ENCODE results near the gene SULT1C3. TPM values are rescaled to one million over a fixed set of nuclear protein-coding genes. Genes with fewer than 3 reads are reported as not detected.

SULT1C3 gene
- total RNA-seq, 1 experiment from 2014 or later: not detected

DNA sequence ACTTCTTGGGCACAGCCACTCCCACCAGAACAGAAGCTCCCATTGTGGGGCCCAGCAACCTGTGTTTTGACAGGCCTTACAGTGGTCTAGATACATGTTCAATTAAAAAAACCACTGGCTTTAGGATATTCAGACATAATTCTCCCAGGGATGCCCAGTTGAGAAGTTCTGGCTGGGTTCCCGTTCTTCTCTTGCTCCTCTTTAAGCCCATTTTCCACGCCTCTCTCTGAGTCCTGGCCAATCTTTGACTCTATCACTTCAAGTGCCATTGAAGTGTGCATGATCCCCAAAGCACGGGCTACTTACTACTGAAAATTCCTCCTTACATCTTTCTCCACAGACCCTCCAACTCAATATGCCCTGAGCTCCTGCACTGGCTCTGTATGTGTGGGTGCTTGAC is 17.5 kb upstream of the SULT1C3 start:
- Histone ChIP-seq H3K4me1 (no peaks in the 10 kb centered on the region), H3K27me3 (replicated peaks; ENCODE audit: control insufficient read depth, insufficient read depth, low read length) (no peaks in the 10 kb centered on the region), H3K36me3 (ENCODE audit: control insufficient read depth, insufficient read depth, low read length) (peaks cover 4% of the 10 kb centered on the region), H3K9me3 (0 out of 2 replicates have a peak, but pooled peaks cover 14% of the 10 kb centered on the region), H3K4me3 (ENCODE audit: low read depth, low read length) (no peak overlapping the region)
- Mint-ChIP-seq H3K9me3 (ENCODE audit: unreplicated experiment) (peaks cover 37% of the 10 kb centered on the region), H3K36me3 (ENCODE audit: insufficient read depth, unreplicated experiment) (peaks cover 8% of the 10 kb centered on the region), H3K27ac (ENCODE audit: unreplicated experiment) (no peak overlapping the region), H3K4me1 (ENCODE audit: low read depth, unreplicated experiment) (no peaks in the 10 kb centered on the region), H3K4me3 (ENCODE audit: unreplicated experiment) (no peak overlapping the region), H3K27me3 (ENCODE audit: insufficient read depth, unreplicated experiment) (no peaks in the 10 kb centered on the region)
- TF ChIP-seq, protein P1, sequence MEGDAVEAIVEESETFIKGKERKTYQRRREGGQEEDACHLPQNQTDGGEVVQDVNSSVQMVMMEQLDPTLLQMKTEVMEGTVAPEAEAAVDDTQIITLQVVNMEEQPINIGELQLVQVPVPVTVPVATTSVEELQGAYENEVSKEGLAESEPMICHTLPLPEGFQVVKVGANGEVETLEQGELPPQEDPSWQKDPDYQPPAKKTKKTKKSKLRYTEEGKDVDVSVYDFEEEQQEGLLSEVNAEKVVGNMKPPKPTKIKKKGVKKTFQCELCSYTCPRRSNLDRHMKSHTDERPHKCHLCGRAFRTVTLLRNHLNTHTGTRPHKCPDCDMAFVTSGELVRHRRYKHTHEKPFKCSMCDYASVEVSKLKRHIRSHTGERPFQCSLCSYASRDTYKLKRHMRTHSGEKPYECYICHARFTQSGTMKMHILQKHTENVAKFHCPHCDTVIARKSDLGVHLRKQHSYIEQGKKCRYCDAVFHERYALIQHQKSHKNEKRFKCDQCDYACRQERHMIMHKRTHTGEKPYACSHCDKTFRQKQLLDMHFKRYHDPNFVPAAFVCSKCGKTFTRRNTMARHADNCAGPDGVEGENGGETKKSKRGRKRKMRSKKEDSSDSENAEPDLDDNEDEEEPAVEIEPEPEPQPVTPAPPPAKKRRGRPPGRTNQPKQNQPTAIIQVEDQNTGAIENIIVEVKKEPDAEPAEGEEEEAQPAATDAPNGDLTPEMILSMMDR (IDR thresholded peaks at IDR 0.05; ENCODE audit: insufficient read depth in 1 of 2, low read depth in 1 of 2, low read length in 1 of 2, severe bottlenecking in 1 of 2, unreplicated experiment in 1 of 2): no peak
- BruUV-seq (replicated peaks): no TSS peak
- intact Hi-C loops (cut with micrococcal nuclease; ENCODE audit: unreplicated experiment): no loop called here
- no peak for DNase-seq
- POLR2A ChIA-PET: no interaction called here
- CTCF ChIA-PET: no interaction called here

DNA sequence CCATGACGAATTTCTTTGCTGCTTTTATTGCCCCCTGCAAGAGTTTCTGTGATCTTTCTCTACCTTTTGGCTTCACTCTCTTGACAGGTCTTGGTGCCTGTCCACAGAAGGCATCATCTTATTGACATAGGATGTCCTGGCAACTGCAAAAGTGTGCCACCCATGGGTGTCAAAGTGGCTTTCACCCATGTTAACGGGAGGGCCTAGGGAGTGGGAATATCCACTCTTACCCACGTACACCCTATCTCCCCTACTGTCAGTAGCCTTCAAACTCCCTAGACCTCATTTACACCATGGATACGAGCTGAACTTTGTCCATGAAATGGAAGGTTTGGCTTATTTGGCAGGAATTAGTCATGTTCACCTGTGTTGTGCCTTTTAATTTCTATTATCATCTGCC is 16.2 kb upstream of the SULT1C3 start:
- Mint-ChIP-seq H3K27me3 (ENCODE audit: insufficient read depth, unreplicated experiment) (no peaks in the 10 kb centered on the region), H3K27ac (ENCODE audit: unreplicated experiment) (no peak overlapping the region), H3K36me3 (ENCODE audit: insufficient read depth, unreplicated experiment) (peaks cover 8% of the 10 kb centered on the region), H3K9me3 (ENCODE audit: unreplicated experiment) (peaks cover 37% of the 10 kb centered on the region), H3K4me1 (ENCODE audit: low read depth, unreplicated experiment) (no peaks in the 10 kb centered on the region), H3K4me3 (ENCODE audit: unreplicated experiment) (no peak overlapping the region)
- no TSS peak for BruUV-seq (replicated peaks)
- TF ChIP-seq, protein P1 (IDR thresholded peaks at IDR 0.05; ENCODE audit: insufficient read depth in 1 of 2, low read depth in 1 of 2, low read length in 1 of 2, severe bottlenecking in 1 of 2, unreplicated experiment in 1 of 2): no peak
- ChIA-PET CTCF (no interaction called here), POLR2A (no interaction called here)
- intact Hi-C loops (cut with micrococcal nuclease; ENCODE audit: unreplicated experiment): no loop called here
- 0 out of 2 replicates have a peak, but pooled peaks cover 14% of the 10 kb centered on the region for H3K9me3 ChIP-seq
- H3K4me1 ChIP-seq: no peaks in the 10 kb centered on the region
- DNase-seq: no peak
- H3K36me3 ChIP-seq (ENCODE audit: control insufficient read depth, insufficient read depth, low read length): peaks cover 4% of the 10 kb centered on the region
- H3K4me3 ChIP-seq (ENCODE audit: low read depth, low read length): no peak overlapping the region
- H3K27me3 ChIP-seq (replicated peaks; ENCODE audit: control insufficient read depth, insufficient read depth, low read length): no peaks in the 10 kb centered on the region

DNA sequence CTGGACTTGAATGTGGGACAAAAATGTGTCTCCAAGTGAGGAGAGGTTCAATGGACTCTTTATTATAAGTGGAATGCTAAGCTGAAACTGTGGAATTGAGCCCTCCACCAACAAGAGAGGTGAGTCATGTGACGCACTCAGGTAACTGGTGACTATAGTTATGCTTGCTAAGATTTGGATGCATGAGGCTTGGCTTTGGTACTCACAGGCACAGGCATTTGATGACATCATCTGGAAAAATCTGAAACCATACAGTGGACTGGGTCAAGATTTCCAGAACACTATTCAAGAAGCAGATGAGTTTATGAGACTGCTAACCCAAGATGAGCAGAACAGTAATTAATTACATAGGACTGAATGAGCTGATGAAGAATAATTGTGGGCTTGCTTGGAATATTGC is 15.7 kb upstream of the SULT1C3 start:
- intact Hi-C loops (cut with micrococcal nuclease; ENCODE audit: unreplicated experiment): no loop called here
- H3K4me3 Mint-ChIP-seq (ENCODE audit: unreplicated experiment): no peak overlapping the region
- H3K27me3 Mint-ChIP-seq (ENCODE audit: insufficient read depth, unreplicated experiment): no peaks in the 10 kb centered on the region

More for the DNA sequence above, 15.7 kb upstream of the SULT1C3 start:
- Mint-ChIP-seq H3K4me1 (ENCODE audit: low read depth, unreplicated experiment) (no peaks in the 10 kb centered on the region), H3K9me3 (ENCODE audit: unreplicated experiment) (peaks cover 37% of the 10 kb centered on the region), H3K36me3 (ENCODE audit: insufficient read depth, unreplicated experiment) (peaks cover 8% of the 10 kb centered on the region), H3K27ac (ENCODE audit: unreplicated experiment) (no peak overlapping the region)
- Histone ChIP-seq H3K4me1 (no peaks in the 10 kb centered on the region), H3K9me3 (0 out of 2 replicates have a peak, but pooled peaks cover 14% of the 10 kb centered on the region), H3K27me3 (replicated peaks; ENCODE audit: control insufficient read depth, insufficient read depth, low read length) (no peaks in the 10 kb centered on the region), H3K36me3 (ENCODE audit: control insufficient read depth, insufficient read depth, low read length) (peaks cover 4% of the 10 kb centered on the region), H3K4me3 (ENCODE audit: low read depth, low read length) (no peak overlapping the region)
- ChIA-PET POLR2A (no interaction called here), CTCF (no interaction called here)
- DNase-seq: no peak
- no TSS peak for BruUV-seq (replicated peaks)
- TF ChIP-seq, protein P1 (IDR thresholded peaks at IDR 0.05; ENCODE audit: insufficient read depth in 1 of 2, low read depth in 1 of 2, low read length in 1 of 2, severe bottlenecking in 1 of 2, unreplicated experiment in 1 of 2): no peak
